Dermis blood vessel endothelial cell (primary cell): ENCODE measurements around the gene PAQR7. TPM values are rescaled to one million over a fixed set of nuclear protein-coding genes. Genes with fewer than 3 reads are reported as not detected.

Experiments
- DNase-seq: peaks from one replicate; pipeline ENCODE4 v3.0.0; 2010
- total RNA-seq: library from RNA; depleted of rRNA; stranded (reverse); fragments of >200 nt; gene quantifications from 2 replicates; pipeline ENCODE4 v1.2.3, GENCODE V29; 2014

The PAQR7 gene
- total RNA-seq, result 7.2 and 9.0 TPM in 2 replicates

GRCh38 chr1:25875154-25875855 lies at the start of gene PAQR7:
Gene PAQR7 (minus strand): TSS chr1:25875708. CDS start chr1:25863839, 11,869 bp downstream.
- peak; percentile 78 for DNase-seq

GRCh38 chr1:25924454-25924853 lies 48.9 kb upstream of the PAQR7 start:
- DNase-seq, result no peak

GRCh38 chr1:25922971-25923552 lies 47.6 kb upstream of the PAQR7 start:
- peak; percentile 26 for DNase-seq

GRCh38 chr1:25922056-25922970 lies 46.8 kb upstream of the PAQR7 start:
- peak; percentile 44 for DNase-seq

- no peak for DNase-seq
Measured at GRCh38 chr1:25918615-25919014, 43.1 kb upstream of the PAQR7 start.

- peak; percentile 22 for DNase-seq
Measured at GRCh38 chr1:25917996-25918395, 42.5 kb upstream of the PAQR7 start.

GRCh38 chr1:25916460-25916859 lies 41.0 kb upstream of the PAQR7 start:
- DNase-seq, result no peak

- DNase-seq, result no peak
Measured at GRCh38 chr1:25914074-25914995, 38.8 kb upstream of the PAQR7 start.

GRCh38 chr1:25913206-25913605 lies 37.7 kb upstream of the PAQR7 start:
- DNase-seq, result no peak

- DNase-seq, result peak; percentile 67
Measured at GRCh38 chr1:25912076-25912831, 36.7 kb upstream of the PAQR7 start.

- no peak for DNase-seq
Measured at GRCh38 chr1:25911162-25911561, 35.7 kb upstream of the PAQR7 start.

- DNase-seq, result no peak
Measured at GRCh38 chr1:25909040-25909439, 33.5 kb upstream of the PAQR7 start.

- no peak for DNase-seq
Measured at GRCh38 chr1:25908161-25908560, 32.7 kb upstream of the PAQR7 start.

- no peak for DNase-seq
Measured at GRCh38 chr1:25907601-25908000, 32.1 kb upstream of the PAQR7 start.

- DNase-seq, result peak; percentile 9
Measured at GRCh38 chr1:25906644-25907300, 31.3 kb upstream of the PAQR7 start.

- peak; percentile 96 for DNase-seq
Measured at GRCh38 chr1:25905680-25906643, 30.5 kb upstream of the PAQR7 start, which contains the start of gene STMN1. Gene STMN1 (minus strand): TSS chr1:25906419. CDS start chr1:25904676, 1,743 bp downstream.

- DNase-seq, result peak; percentile 95
Measured at GRCh38 chr1:25904943-25905679, 29.6 kb upstream of the PAQR7 start.

- no peak for DNase-seq
Measured at GRCh38 chr1:25903986-25904385, 28.5 kb upstream of the PAQR7 start.

GRCh38 chr1:25902462-25902861 lies 27.0 kb upstream of the PAQR7 start:
- no peak for DNase-seq
